Measurements from ENCODE around the gene JOSD1.

The JOSD1 gene

DNA sequence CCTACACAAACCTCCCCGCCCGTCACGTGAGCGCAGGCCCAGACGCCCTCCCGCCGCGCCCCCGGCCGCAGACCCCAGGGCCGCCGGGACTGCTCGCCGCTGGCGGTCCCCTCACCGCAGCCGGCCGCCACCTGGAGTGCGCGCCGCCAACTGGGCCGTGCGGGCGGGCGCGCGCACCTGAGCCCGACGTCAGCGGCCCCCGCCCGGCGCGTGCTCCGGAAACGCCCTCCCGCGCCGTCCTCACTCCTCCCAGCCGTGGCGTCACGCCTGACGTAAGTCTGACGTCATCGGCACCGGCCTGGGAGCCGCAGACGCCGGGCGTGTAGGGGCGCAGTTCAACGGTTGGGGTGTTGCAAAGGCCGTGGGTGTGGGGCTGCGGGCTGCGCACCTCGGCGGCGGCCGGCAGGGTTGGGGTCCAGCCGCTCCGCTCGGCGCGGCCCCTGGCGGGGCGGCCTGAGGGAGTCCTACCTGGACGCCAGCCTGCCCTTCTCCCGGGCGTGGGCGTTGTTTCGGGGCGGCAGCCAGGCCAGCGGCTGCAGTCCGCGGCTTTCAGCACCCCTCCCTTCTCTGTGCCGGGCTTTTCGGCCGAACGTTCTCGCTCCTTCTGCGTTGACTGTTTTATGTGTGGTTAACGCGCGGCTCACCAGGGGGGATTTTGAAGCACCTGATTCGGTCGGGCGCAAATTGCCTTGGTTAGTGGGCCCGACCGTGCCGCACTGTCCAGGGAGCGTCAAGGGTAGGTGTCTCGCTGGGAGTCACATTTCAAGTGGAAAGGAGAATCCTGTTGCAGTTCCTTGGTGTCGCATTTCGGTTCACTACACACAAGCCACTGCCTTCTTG, at the start of gene JOSD1:
Gene JOSD1 (minus strand): TSS at position 155 of the 840 bp plus-strand sequence. CDS start 956 bp downstream, outside the sequence.
- peak; percentile 97 for DNase-seq (ENCODE audit: low spot score)
- in situ Hi-C loops (cut with MboI; ENCODE audit: low pct_unique_long_range_greater_than_20kb, low sequenced_read_pairs, unreplicated experiment), result no loop called here
- TF ChIP-seq, protein P1, sequence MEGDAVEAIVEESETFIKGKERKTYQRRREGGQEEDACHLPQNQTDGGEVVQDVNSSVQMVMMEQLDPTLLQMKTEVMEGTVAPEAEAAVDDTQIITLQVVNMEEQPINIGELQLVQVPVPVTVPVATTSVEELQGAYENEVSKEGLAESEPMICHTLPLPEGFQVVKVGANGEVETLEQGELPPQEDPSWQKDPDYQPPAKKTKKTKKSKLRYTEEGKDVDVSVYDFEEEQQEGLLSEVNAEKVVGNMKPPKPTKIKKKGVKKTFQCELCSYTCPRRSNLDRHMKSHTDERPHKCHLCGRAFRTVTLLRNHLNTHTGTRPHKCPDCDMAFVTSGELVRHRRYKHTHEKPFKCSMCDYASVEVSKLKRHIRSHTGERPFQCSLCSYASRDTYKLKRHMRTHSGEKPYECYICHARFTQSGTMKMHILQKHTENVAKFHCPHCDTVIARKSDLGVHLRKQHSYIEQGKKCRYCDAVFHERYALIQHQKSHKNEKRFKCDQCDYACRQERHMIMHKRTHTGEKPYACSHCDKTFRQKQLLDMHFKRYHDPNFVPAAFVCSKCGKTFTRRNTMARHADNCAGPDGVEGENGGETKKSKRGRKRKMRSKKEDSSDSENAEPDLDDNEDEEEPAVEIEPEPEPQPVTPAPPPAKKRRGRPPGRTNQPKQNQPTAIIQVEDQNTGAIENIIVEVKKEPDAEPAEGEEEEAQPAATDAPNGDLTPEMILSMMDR (IDR thresholded peaks at IDR 0.05; ENCODE audit: extremely low read depth, insufficient read depth, missing control alignments), result no peak

DNA sequence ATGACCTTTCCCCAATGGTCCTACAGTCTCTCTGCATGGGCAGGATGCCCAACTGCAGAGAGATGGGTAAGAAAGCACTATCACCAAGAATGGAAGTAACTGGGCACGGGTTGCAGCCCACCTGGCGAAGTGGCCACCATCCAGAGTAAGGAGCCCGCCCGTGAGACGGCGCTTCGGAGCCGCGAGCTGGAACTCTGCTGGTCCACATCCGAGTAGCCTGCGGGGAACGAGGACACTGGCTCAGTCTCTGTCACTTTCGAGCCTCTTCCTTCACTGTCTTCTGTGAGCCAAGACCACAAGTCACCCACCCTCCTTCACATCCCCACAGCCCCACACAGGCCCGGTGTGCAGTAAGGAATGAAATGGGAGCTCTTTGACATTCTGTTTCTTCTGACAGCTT, 49.4 kb upstream of the JOSD1 start:
- in situ Hi-C loops (cut with MboI; ENCODE audit: low pct_unique_long_range_greater_than_20kb, low sequenced_read_pairs, unreplicated experiment), result no loop called here
- TF ChIP-seq, protein P1 (IDR thresholded peaks at IDR 0.05; ENCODE audit: extremely low read depth, insufficient read depth, missing control alignments), result no peak
- no peak for DNase-seq (ENCODE audit: low spot score)

DNA sequence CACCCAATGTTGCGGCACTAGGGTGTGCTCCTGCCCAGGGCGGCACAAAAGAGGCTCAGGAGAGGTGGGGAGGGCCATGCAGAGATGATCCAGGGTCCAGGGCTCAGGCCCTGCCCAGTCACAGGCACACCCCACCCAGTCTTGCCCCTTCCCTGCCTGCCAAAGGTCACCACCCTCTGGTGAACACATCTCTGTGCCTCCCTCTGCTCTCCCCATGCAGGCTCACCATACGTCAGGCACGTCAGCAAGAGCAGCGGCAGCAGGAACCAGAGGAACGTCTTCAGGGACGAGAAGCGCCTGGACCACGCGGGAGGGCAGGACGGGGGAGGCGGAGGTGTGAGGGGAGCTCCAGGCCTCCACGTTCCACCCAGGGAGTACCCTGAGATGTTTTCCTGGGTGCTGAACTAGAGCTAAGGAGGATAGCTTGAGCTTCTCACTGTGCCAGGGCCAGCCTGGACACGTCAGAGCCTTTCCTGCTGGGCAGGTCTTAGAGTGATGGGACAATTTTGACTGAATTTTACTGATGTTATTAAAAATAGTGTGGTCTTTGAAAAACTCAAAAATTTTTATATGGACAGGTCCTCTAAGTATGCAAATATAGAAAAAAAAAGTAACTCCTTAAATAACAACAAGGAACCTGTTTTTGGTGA, 47.9 kb upstream of the JOSD1 start:
- in situ Hi-C loops (cut with MboI; ENCODE audit: low pct_unique_long_range_greater_than_20kb, low sequenced_read_pairs, unreplicated experiment), result no loop called here
- TF ChIP-seq, protein P1 (IDR thresholded peaks at IDR 0.05; ENCODE audit: extremely low read depth, insufficient read depth, missing control alignments), result no peak

DNA sequence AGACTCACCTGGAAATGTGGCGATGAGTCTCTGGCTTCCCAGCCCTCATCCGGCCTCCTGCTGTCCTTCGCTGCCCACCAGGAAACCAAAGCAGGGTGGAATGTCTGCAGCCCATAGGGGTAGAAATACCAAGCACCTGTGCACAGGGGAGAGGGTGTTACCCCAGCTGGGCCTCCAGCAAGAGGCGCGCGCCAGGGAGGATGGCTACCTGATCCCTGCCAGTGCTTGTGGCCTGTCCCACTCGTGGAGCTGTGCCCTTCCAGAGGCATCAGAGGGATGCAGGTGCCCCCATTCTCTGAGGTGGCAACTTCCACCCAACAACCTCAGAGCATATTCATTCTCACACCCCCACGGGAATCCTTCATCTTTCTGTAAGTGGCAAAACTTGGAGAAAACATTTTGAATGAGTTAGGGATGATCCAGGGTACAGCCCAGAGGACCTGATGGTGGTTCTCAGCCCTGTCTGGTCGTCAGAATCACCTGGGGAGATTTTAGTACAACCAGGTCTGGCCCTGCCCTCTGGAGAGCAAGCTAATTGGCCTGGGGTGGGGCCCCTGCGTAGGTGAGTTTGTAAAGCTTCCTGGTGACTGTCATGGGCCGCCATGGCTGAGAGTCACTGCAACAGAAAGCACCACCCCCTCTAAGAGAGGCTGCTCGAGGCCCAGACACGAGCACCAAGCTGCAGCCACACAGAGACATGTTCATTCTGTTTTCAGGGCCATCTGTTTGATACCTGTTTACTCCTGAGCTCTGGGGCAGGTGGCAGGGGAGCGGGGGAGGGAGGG, 45.1 kb upstream of the JOSD1 start:
- in situ Hi-C loops (cut with MboI; ENCODE audit: low pct_unique_long_range_greater_than_20kb, low sequenced_read_pairs, unreplicated experiment), result no loop called here
- TF ChIP-seq, protein P1 (IDR thresholded peaks at IDR 0.05; ENCODE audit: extremely low read depth, insufficient read depth, missing control alignments), result no peak
- DNase-seq (ENCODE audit: low spot score), result no peak

More for the DNA sequence above, 47.9 kb upstream of the JOSD1 start:
- no peak for DNase-seq (ENCODE audit: low spot score)

DNA sequence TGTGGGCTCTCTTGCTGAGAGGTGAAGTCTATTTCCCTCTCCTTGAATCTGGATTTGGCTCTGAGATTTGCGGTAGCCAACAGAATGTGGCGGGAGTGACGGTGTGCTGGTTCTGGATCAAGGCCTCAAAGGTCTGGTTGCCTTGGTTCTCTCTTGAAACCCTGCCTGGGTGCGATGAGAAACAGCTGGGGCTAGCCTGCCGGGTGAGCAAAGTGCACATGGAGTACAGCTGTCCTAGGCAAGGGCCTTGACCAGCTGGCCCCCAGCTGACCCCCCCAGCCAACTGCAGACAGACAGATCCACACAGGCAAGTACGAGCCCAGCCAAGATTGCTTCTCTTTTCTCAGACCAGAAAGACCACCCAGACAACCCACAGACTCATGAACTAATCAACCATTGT, 44.2 kb upstream of the JOSD1 start:
- TF ChIP-seq, protein P1 (IDR thresholded peaks at IDR 0.05; ENCODE audit: extremely low read depth, insufficient read depth, missing control alignments), result no peak
- in situ Hi-C loops (cut with MboI; ENCODE audit: low pct_unique_long_range_greater_than_20kb, low sequenced_read_pairs, unreplicated experiment), result no loop called here

DNA sequence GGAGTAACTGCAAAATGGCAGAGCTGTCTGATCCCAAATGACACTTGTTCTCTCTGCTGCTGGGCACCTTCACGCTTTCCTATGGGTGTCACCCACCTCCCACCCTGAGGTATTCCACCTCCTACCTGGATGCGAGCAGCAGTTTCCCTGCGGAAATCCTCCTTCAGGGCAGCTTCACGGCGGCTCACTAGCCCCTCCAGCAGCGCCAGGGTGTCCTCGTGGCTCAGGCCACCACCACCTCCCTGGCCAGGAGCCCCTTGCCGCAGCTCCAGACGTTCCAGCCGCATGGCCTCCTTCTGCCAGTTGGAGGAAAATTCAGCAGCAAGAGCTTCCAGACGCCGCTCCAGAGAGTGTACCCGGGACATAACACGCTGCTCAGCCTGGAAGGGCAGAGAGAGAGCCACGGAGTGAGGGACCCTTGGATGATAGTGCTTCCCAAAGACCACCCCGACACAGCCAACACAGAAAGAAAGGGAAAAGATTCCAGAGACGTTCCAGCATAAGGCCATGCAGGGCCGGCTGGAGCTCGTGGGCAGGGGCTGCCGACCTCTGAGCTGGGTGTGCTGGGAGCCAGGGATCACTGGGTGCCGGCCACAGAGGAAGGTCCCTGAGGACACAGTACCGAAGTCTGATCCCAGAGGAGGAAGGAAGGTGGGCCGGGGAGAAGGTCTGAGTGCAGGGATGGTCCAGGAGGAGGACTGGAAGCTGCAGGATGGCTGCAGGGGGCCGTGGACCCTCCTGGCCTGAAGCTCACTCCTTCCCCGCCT, 41.6 kb upstream of the JOSD1 start:
- in situ Hi-C loops (cut with MboI; ENCODE audit: low pct_unique_long_range_greater_than_20kb, low sequenced_read_pairs, unreplicated experiment), result no loop called here
- no peak for DNase-seq (ENCODE audit: low spot score)
- TF ChIP-seq, protein P1 (IDR thresholded peaks at IDR 0.05; ENCODE audit: extremely low read depth, insufficient read depth, missing control alignments), result no peak

More for the DNA sequence above, 44.2 kb upstream of the JOSD1 start:
- DNase-seq (ENCODE audit: low spot score), result no peak
